ENCODE data around the gene RASAL2. TPM values are rescaled to one million over a fixed set of nuclear protein-coding genes. Genes with fewer than 3 reads are reported as not detected.

RASAL2 gene
- total RNA-seq, 2 donors from 2014 or later: 0.02 to 0.11 TPM

DNA sequence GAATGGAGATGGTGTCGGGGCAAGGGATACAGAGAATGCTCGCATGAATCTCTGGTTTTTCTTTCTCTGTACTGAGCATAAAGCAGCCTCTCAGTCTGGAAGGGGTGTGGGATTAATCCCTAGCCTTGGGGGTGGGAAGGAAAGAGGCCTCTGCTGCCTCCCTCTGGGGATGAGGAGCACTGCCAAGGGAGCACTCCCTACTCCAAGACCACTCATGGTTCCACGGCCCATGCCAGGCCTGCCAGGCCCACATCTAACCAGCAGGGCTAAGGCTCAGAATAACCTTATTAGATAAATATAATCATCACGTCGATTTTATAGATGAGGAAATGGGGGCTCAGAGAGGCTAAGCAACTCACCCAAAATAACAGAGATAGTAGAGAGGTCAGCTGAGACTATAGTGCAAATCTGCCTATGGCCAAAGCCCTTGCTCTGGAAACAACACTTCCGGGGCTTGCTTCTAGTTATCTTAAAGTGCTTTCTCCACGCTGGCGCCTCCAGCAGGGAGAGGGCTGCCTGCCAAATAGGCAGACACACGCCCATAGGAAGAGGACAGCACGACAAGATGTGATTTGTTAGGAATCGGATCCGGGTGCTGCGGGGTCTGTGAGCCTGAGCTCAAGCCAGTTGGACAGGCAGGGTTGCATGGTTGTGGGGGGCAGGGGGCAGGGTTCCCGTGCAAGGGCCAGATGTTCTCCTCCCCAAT lies 419.5 kb downstream of the RASAL2 start:
- Mint-ChIP-seq H3K4me1 (no peaks in the 10 kb centered on the region), H3K36me3 (ENCODE audit: low read depth) (no peaks in the 10 kb centered on the region), H3K27me3 (no peaks in the 10 kb centered on the region), H3K4me3 (no peak overlapping the region), H3K27ac (no peak overlapping the region), H3K9me3 (no peaks in the 10 kb centered on the region)
- ATAC-seq (replicated peaks): no peak

DNA sequence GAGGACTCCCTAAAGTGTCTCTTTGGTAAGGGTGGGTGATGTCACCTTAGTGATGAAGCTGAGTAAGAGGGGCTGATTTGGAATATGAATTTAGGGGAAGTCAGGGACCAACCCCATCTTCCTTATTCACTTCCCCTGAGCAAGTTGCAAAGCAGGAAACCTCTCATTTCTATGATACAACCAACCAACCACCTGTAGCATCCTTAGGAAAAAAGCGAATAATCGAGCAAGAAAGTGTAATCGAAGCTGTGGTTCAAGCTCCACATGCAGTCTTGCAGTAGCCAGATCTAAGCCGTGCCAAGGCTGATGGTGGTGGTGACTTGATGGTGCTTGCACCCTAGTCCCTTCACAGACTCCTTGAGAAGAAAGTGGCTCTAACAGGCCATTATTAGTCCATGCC lies 422.2 kb downstream of the RASAL2 start:
- ATAC-seq (replicated peaks): no peak
- Mint-ChIP-seq H3K4me3 (no peak overlapping the region), H3K9me3 (no peaks in the 10 kb centered on the region), H3K4me1 (no peaks in the 10 kb centered on the region), H3K27me3 (no peaks in the 10 kb centered on the region), H3K36me3 (ENCODE audit: low read depth) (no peaks in the 10 kb centered on the region), H3K27ac (no peak overlapping the region)

GRCh38 chr1:178518894-178519293 lies 425.0 kb downstream of the RASAL2 start:
- Mint-ChIP-seq H3K4me1 (no peaks in the 10 kb centered on the region), H3K27ac (no peak overlapping the region), H3K4me3 (no peak overlapping the region), H3K36me3 (ENCODE audit: low read depth) (no peaks in the 10 kb centered on the region), H3K27me3 (no peaks in the 10 kb centered on the region), H3K9me3 (no peaks in the 10 kb centered on the region)
- no peak for ATAC-seq (replicated peaks)

DNA sequence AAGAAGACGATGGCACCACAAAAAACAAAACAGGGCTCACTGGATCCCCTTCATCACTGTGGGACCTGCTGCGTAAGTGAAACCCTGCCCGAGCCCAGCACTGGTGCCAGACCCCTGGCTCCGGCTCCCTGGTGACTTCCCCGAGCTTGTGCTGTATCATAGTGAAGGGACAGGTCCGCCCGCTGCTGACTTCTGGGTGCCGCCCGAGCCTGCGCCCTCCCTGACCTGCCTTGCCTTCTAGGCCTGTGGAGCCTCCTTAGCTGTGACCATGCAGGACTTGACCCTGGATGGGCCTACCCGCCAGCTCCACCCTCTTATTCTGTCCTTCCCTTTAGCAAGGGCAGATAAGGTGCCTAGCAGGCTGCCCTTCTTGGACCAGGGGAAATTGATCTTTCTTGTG lies 426.9 kb downstream of the RASAL2 start:
- ATAC-seq (replicated peaks): no peak
- Mint-ChIP-seq H3K27me3 (no peaks in the 10 kb centered on the region), H3K36me3 (ENCODE audit: low read depth) (no peaks in the 10 kb centered on the region), H3K27ac (no peak overlapping the region), H3K4me3 (no peak overlapping the region), H3K9me3 (no peaks in the 10 kb centered on the region), H3K4me1 (no peaks in the 10 kb centered on the region)

DNA sequence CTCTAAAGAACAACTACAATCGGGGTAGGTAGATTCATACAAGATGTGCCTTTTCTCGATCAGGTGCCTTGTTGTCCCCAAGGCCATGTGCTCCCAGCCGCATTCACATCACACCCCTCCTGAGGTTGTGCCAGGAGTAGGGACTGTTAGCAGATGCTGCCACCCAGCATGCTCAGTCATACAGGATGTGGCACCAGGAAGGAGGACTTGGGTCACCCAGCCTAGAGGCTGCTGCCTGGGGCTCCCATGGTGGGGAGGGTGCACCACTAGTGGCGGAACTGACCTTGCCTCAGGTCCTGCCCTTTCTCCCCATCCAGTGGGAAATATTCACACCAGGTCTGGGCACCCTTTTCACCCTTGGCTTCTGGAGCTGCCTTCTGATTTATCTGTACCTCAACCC lies 427.3 kb downstream of the RASAL2 start:
- H3K4me1 Mint-ChIP-seq: no peaks in the 10 kb centered on the region
- no peak for ATAC-seq (replicated peaks)

GRCh38 chr1:178527117-178527516 lies 433.2 kb downstream of the RASAL2 start:
- Mint-ChIP-seq H3K36me3 (ENCODE audit: low read depth) (no peaks in the 10 kb centered on the region), H3K9me3 (no peaks in the 10 kb centered on the region), H3K4me3 (no peak overlapping the region), H3K27me3 (no peaks in the 10 kb centered on the region), H3K27ac (no peak overlapping the region), H3K4me1 (peaks cover under 1% of the 10 kb centered on the region)
- no peak for ATAC-seq (replicated peaks)

More for the DNA sequence above, 427.3 kb downstream of the RASAL2 start:
- Mint-ChIP-seq H3K9me3 (no peaks in the 10 kb centered on the region), H3K4me3 (no peak overlapping the region), H3K36me3 (ENCODE audit: low read depth) (no peaks in the 10 kb centered on the region), H3K27ac (no peak overlapping the region), H3K27me3 (no peaks in the 10 kb centered on the region)

DNA sequence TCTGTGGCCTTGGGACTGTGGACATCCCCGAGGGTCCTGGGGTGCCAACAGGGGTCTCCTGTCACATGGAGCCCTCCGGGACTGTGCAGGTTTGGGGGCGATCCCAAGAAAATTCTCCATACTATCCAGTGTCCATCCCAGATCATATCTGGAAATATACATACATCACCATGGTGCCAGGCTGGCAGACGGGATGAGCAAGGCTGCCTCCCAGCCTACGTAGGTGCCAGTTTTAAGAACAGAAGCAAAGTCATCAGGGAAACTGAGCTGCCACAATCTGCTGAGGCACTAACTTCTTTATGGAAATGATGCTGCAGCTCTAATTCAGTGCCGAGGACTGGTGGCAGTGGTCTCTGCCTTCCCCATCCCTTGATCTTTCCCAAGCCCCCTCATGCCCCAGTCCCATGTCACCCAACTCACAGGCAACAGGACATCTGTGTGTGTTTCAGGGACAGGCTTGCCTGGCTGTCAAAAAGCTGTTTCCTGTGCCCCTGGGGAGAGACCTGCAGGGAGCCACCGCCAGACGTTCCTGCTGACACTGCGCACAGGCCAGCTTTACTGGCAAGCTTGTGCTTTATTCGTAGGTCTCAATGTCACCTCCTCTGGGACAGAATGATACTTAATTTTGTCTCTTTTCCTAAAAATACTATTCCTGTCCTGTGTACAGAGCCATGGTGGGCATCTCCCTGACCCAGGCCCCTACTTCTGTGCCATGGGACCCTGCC lies 434.5 kb downstream of the RASAL2 start:
- peaks cover 4% of the 10 kb centered on the region for H3K4me1 Mint-ChIP-seq
- no peak for ATAC-seq (replicated peaks)
- H3K36me3 Mint-ChIP-seq (ENCODE audit: low read depth): no peaks in the 10 kb centered on the region
- no peak overlapping the region for H3K27ac Mint-ChIP-seq
- H3K4me3 Mint-ChIP-seq: no peak overlapping the region
- H3K9me3 Mint-ChIP-seq: no peaks in the 10 kb centered on the region
- H3K27me3 Mint-ChIP-seq: peaks cover 3% of the 10 kb centered on the region

DNA sequence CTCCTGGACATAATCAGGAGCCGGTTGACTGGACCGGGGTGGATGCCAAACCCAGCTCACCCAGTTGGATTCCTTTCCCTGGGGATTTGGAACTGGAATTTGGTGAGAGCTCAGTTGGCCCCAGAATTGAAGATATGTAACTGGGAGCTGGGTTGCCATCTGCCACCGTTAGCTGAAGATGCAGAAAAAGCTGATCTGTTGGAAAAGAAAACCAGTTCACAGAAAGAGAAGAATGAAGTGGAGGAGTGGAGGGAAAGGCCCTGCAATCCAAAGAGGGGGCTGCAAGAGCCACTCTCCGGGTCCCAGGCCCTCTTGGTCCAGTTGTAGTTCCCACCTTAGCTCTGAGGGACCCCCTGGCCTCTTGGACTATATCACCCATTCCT lies 435.0 kb downstream of the RASAL2 start:
- Mint-ChIP-seq H3K36me3 (ENCODE audit: low read depth) (no peaks in the 10 kb centered on the region), H3K9me3 (no peaks in the 10 kb centered on the region), H3K27ac (no peak overlapping the region), H3K4me1 (peaks cover 4% of the 10 kb centered on the region), H3K4me3 (no peak overlapping the region), H3K27me3 (peaks cover 3% of the 10 kb centered on the region)
- ATAC-seq (replicated peaks): no peak

GRCh38 chr1:178529364-178530036 lies 435.6 kb downstream of the RASAL2 start:
- Mint-ChIP-seq H3K4me1 (peaks cover 4% of the 10 kb centered on the region), H3K9me3 (no peaks in the 10 kb centered on the region), H3K27ac (no peak overlapping the region), H3K36me3 (ENCODE audit: low read depth) (no peaks in the 10 kb centered on the region), H3K4me3 (no peak overlapping the region), H3K27me3 (peaks cover 3% of the 10 kb centered on the region)
- ATAC-seq (replicated peaks): no peak

GRCh38 chr1:178530037-178530402 lies 436.1 kb downstream of the RASAL2 start:
- Mint-ChIP-seq H3K27ac (no peak overlapping the region), H3K27me3 (peaks cover 3% of the 10 kb centered on the region), H3K4me1 (peaks cover 4% of the 10 kb centered on the region), H3K9me3 (no peaks in the 10 kb centered on the region), H3K4me3 (no peak overlapping the region), H3K36me3 (ENCODE audit: low read depth) (no peaks in the 10 kb centered on the region)
- no peak for ATAC-seq (replicated peaks)

DNA sequence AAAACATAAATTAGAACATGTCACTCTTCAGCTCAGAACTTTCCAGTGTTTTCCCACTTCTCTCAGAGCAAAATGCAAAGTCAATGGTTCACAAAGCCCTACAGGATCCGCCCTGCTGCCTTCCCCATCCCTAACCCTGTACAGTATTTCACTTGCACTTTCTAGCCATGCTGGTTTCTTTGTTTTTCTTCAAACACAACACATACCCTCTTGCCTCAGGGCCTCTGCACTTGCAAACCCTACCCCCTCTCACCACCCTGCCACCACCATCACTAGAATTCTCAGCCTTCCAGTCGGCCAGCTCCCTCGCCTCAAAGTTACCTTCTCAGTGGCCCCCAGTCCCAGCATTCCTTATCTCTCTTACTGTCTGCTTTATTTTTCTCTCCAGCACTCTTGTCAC lies 436.6 kb downstream of the RASAL2 start:
- H3K27ac Mint-ChIP-seq: no peak overlapping the region
- H3K27me3 Mint-ChIP-seq: peaks cover 3% of the 10 kb centered on the region
- no peak for ATAC-seq (replicated peaks)
- no peaks in the 10 kb centered on the region for H3K9me3 Mint-ChIP-seq
- H3K4me3 Mint-ChIP-seq: no peak overlapping the region
- H3K36me3 Mint-ChIP-seq (ENCODE audit: low read depth): no peaks in the 10 kb centered on the region
- peaks cover 4% of the 10 kb centered on the region for H3K4me1 Mint-ChIP-seq

DNA sequence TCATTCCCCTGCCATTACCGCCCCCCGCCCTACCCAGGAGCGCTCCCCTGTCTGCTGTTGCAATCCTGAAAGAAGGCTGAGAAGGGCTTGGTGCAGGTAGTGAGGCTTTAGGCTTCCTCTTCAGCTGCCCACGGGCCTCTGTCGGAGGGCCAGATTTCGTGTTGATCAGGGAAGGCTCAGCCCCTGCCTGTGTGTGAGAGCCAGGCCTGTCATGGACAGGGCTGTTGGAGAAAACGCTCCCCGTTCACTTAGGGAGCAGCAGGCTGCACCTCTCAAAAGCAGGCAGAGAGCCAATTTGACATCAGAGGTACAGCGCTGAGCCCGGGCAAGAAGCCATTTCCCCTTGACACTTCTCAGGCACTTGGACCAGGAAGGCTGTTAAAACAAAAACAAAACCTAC lies 438.0 kb downstream of the RASAL2 start:
- ATAC-seq (replicated peaks): no peak
- Mint-ChIP-seq H3K4me3 (no peak overlapping the region), H3K27me3 (peaks cover 3% of the 10 kb centered on the region), H3K9me3 (no peaks in the 10 kb centered on the region), H3K36me3 (ENCODE audit: low read depth) (no peaks in the 10 kb centered on the region), H3K27ac (no peak overlapping the region), H3K4me1 (peaks cover 4% of the 10 kb centered on the region)

- peak; percentile 86 for ATAC-seq (replicated peaks)
- Mint-ChIP-seq H3K9me3 (no peaks in the 10 kb centered on the region), H3K36me3 (ENCODE audit: low read depth) (no peaks in the 10 kb centered on the region), H3K27me3 (peaks cover 3% of the 10 kb centered on the region), H3K4me3 (no peak overlapping the region), H3K27ac (no peak overlapping the region), H3K4me1 (peaks cover 4% of the 10 kb centered on the region)
Observed at GRCh38 chr1:178532392-178532791, 438.5 kb downstream of the RASAL2 start.

DNA sequence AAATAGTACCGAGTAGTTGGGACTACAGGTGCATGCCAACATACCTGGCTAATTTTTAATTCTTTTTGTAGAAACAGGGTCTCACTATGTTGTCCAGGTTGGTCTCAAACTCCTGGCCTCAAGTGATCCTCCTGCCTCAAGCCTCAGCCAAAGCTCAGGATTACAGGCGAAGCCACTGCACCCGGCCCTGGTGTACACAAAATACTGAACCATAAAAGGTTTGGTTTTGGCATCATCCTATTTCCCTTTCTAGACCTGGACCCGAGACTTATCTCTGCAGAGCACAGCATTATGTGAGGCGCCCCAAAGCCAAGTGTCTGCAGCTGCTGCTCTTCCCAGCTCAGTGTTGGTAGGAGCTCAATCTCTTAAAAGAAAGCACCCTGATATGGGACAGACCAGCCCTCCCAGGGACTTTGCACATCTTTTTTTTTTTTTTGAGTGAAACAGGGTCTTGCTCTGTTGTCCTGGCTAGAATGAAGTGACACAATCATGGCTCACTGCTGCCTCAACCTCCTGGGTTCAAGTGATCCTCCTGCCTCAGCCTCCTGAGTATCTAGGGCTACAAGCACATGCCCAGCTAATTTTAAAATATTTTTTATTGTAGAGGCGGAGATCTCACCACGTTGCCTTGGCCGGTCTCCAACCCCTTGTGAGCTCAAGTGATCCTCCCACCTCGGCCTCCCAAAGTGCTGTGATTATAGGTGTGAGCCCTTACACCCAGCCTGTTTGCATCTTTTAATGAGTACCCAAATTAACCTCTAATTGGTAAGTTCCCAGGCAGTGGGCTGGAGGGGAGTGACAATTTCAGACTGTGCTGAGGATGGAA lies 439.4 kb downstream of the RASAL2 start:
- no peaks in the 10 kb centered on the region for H3K9me3 Mint-ChIP-seq

More for the DNA sequence above, 439.4 kb downstream of the RASAL2 start:
- H3K36me3 Mint-ChIP-seq (ENCODE audit: low read depth): no peaks in the 10 kb centered on the region
- no peak for ATAC-seq (replicated peaks)
- no peak overlapping the region for H3K27ac Mint-ChIP-seq
- H3K4me1 Mint-ChIP-seq: peaks cover 4% of the 10 kb centered on the region
- H3K27me3 Mint-ChIP-seq: peaks cover 3% of the 10 kb centered on the region
- H3K4me3 Mint-ChIP-seq: no peak overlapping the region
